K562 (cell line): ENCODE data around the gene MFAP3. TPM values are rescaled to one million over a fixed set of nuclear protein-coding genes. Genes with fewer than 3 reads are reported as not detected.
A peak's percentile ranks its signal among the peaks of the same experiment; 100 is the strongest.

Experiments used
- ATAC-seq: fragments of 200-7000 bp; cut with Tn5 transposase; 3 replicates; pipeline ENCODE4 v1.9.1; 2020; ENCODE audit warnings: moderate library complexity
- BruUV-seq: library from RNA; stranded (reverse); fragments of 400-500 nt; replicated peaks from 2 replicates; lab custom pipeline; 2021; lab: Mats Ljungman, UMichigan
- CTCF ChIA-PET: fragments of 300-600 bp; formaldehyde crosslinking; extraction: SDS; loops from one replicate; lab custom pipeline; 2021; ENCODE audit warnings: low intra/inter-chr PET ratio; lab: Yijun Ruan, JAX
- POLR2A ChIA-PET: fragments of 300-600, 350-650 bp; sonication (Branson Sonifier 250); formaldehyde crosslinking; extraction: SDS; loops from one replicate; lab custom pipeline; 2021; ENCODE audit warnings: antibody characterized with exemption, inconsistent platforms; lab: Yijun Ruan, JAX
- DNase-seq, 4 experiments: peaks; one replicate each; pipeline versions ENCODE4 v3.0.0 to v3.0.0-alpha.2; 2011 to 2018; ENCODE audit warnings: low spot score in 3 of 4, mixed read lengths in 3 of 4; ENCODE audit errors: extremely low read depth in 1 of 4
- FAIRE-seq: peaks from 2 replicates; lab custom pipeline; 2011; peaks lifted over from hg19 to GRCh38; lab: Jason Lieb, UNC
- H2AFZ ChIP-seq: 2 replicates; pipeline ENCODE4 v1.6.0; 2011; ENCODE audit warnings: low read depth, low read length, control low read depth, inconsistent platforms
- H3K27ac ChIP-seq: fragments of 200-600 bp; 3 replicates; pipeline ENCODE4 v1.8.0; 2011; ENCODE audit warnings: low read depth, mild to moderate bottlenecking, control low read depth, inconsistent platforms, low read length, moderate library complexity, mixed read lengths; ENCODE audit errors: extremely low read depth
- H3K27me3 ChIP-seq, 2 experiments: fragments of 300-600 bp in 1 of 2; 2 replicates in 1 of 2; 3 replicates in 1 of 2; pipeline versions ENCODE4 v1.6.0 to v1.8.0; 2011; ENCODE audit warnings: inconsistent platforms in 2 of 2, low read length in 2 of 2, mild to moderate bottlenecking in 1 of 2, mixed read lengths in 1 of 2, moderate library complexity in 1 of 2; ENCODE audit not compliant: control insufficient read depth in 2 of 2, insufficient read depth in 2 of 2
- H3K36me3 ChIP-seq: fragments of 300-600 bp; 3 replicates; pipeline ENCODE4 v1.8.0; 2011; ENCODE audit warnings: mild to moderate bottlenecking, low read length, inconsistent platforms; ENCODE audit not compliant: control insufficient read depth, insufficient read depth
- H3K4me1 ChIP-seq, 2 experiments: fragments of 200-600 bp in 1 of 2; replicated peaks in 1 of 2; 2 replicates in 1 of 2; 3 replicates in 1 of 2; pipeline versions ENCODE4 v1.5.1 to v1.8.0; 2011; ENCODE audit warnings: inconsistent platforms in 2 of 2, low read length in 2 of 2, mild to moderate bottlenecking in 1 of 2, mixed read lengths in 1 of 2, moderate library complexity in 1 of 2; ENCODE audit not compliant: control insufficient read depth in 2 of 2, insufficient read depth in 2 of 2
- H3K4me2 ChIP-seq: 2 replicates; pipeline ENCODE4 v1.6.1; 2011; ENCODE audit warnings: low read length, control low read depth, inconsistent platforms, mixed read lengths; ENCODE audit not compliant: insufficient read depth
- H3K4me3 ChIP-seq: fragments of 200-600 bp; sonication (generic), shearing (Covaris generic); 2 replicates; pipeline ENCODE4 v1.5.1; 2016; ENCODE audit warnings: control low read depth, inconsistent platforms
- H3K79me2 ChIP-seq: fragments of 200-600 bp; 3 replicates; pipeline ENCODE4 v1.8.0; 2011; ENCODE audit warnings: low read length, inconsistent platforms; ENCODE audit not compliant: control insufficient read depth, insufficient read depth
- H3K9ac ChIP-seq, 2 experiments: 2 replicates each; pipeline versions ENCODE4 v1.6.0 to v1.6.1; 2011; ENCODE audit warnings: low read depth in 2 of 2, low read length in 2 of 2, control low read depth in 1 of 2, inconsistent platforms in 1 of 2, mild to moderate bottlenecking in 1 of 2, mixed read lengths in 1 of 2; ENCODE audit not compliant: insufficient read depth in 1 of 2
- H3K9me1 ChIP-seq: one replicate; pipeline ENCODE4 v1.6.0; 2011; ENCODE audit warnings: inconsistent platforms, mild to moderate bottlenecking, low read length, moderate library complexity; ENCODE audit not compliant: control insufficient read depth, insufficient read depth
- H3K9me3 ChIP-seq: replicated peaks from 2 replicates; pipeline ENCODE4 v1.5.1; 2011; ENCODE audit warnings: low read depth, low read length, inconsistent platforms; ENCODE audit not compliant: control insufficient read depth, insufficient read depth
- H4K20me1 ChIP-seq: replicated peaks from 2 replicates; pipeline ENCODE4 v1.6.1; 2011; ENCODE audit warnings: low read length, inconsistent platforms, mixed read lengths; ENCODE audit not compliant: control insufficient read depth, insufficient read depth
- COPS2 ChIP-seq: fragments of 450-650 bp; conservative IDR thresholded peaks from 2 replicates; pipeline ENCODE4 v1.6.1; 2016; ENCODE audit warnings: mild to moderate bottlenecking, moderate library complexity
- DACH1 ChIP-seq: fragments of 450-650 bp; IDR thresholded peaks from 2 replicates; pipeline ENCODE4 v1.6.1; 2018; ENCODE audit not compliant: partially characterized antibody
- NFIC ChIP-seq: fragments of 450-650 bp; IDR thresholded peaks from 2 replicates; pipeline ENCODE4 v1.6.1; 2017; ENCODE audit warnings: mild to moderate bottlenecking, inconsistent platforms
- SLC30A9 ChIP-seq: fragments of 250-450 bp; sonication (Bioruptor Pico); IDR thresholded peaks from 2 replicates; pipeline ENCODE4 v1.8.0; 2022; ENCODE audit warnings: mild to moderate bottlenecking, moderate library complexity
- SMAD2 ChIP-seq: fragments of 150-350 bp; IDR thresholded peaks from 2 replicates; pipeline ENCODE4 v1.6.1; 2014; ENCODE audit warnings: low read depth, mild to moderate bottlenecking, low read length
- ZNF232 ChIP-seq: sonication (generic); formaldehyde crosslinking; IDR thresholded peaks from 2 replicates; pipeline ENCODE4 v1.8.0; 2022; ENCODE audit warnings: mild to moderate bottlenecking, missing genetic modification reagents
- WGBS: fragments of 100-300 bp; shearing (Covaris generic); methylation state at CpG from one replicate; pipeline ENCODE4 v1.1.6; 2016; ENCODE audit warnings: low coverage, mixed read lengths; ENCODE audit not compliant: insufficient coverage; ENCODE audit errors: missing lambda C conversion rate; 5-methylcytosine and 5-hydroxymethylcytosine counted together
- in situ Hi-C: fragments of 300-500 bp; cut with MboI; formaldehyde crosslinking; loops from 4 replicates; pipeline ENCODE4 v1.15.0; 2018; ENCODE audit warnings: inconsistent platforms, mixed read lengths
- intact Hi-C: fragments of 100-400 bp; cut with micrococcal nuclease; formaldehyde crosslinking; loops from 2 replicates; pipeline ENCODE4 v1.14.2; 2022
- polyA plus RNA-seq, 8 experiments: library from polyadenylated mRNA; depleted of rRNA in 4 of 8; stranded (reverse) in 5 of 8; unstranded in 3 of 8; fragments of >200 nt; fragmentation: Nextera tagmentation in 2 of 8; fragmentation: Illumina TruSeq in 1 of 8; extraction: Ambion mirVana in 2 of 8; extraction: Trizol in 1 of 8; gene quantifications; 2 replicates each; pipeline versions ENCODE4 v1.2.1 to v1.2.3, GENCODE V29; 2011 to 2014; ENCODE audit warnings: inconsistent platforms in 1 of 8, missing spikeins in 1 of 8
- total RNA-seq, 7 experiments: library from RNA; depleted of rRNA in 6 of 7; stranded (reverse); fragments of >200 nt in 6 of 7; fragmentation: Illumina TruSeq in 2 of 7; extraction: Trizol in 2 of 7; gene quantifications; 2 replicates each; pipeline versions ENCODE4 v1.2.1 to v1.2.3, GENCODE V29; 2011 to 2021; ENCODE audit warnings: low replicate concordance in 1 of 7
- TF ChIP-seq, protein P1 (sequence below): fragments of 250-450 bp; sonication (Bioruptor Pico); IDR thresholded peaks from 2 replicates; pipeline ENCODE4 v1.8.0; 2021; ENCODE audit warnings: moderate library complexity, mild to moderate bottlenecking, inconsistent platforms

The MFAP3 gene
- total and polyA plus RNA-seq, 9 of the 15 experiments (the other 6 are each of a cell fraction or from before 2014, with no cell fraction given): 9.5 to 39.1 (median 20.7) TPM

DNA sequence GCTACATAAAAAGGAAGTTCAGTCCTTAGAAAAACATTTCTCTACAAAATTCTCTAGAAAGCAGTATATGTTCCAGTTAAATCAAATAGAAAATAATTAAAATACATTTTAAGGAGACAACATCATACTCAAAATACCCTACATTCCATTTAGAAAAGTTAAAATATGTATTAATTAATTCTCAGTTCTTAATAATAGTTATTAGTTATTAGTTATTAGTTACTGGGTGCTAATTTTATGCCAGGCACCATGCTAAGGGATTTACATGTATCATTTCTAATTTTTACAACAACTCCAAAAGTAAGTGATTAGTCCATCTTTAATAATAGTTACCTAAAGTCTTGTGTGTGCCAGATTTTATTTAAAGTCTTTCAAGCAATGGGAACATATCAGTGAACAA lies 38.1 kb upstream of the MFAP3 start:
- H3K79me2 ChIP-seq: no peaks in the 10 kb centered on the region
- H3K9me3 ChIP-seq: no peaks in the 10 kb centered on the region
- no peaks in the 10 kb centered on the region for H3K9me1 ChIP-seq
- ATAC-seq: no peak
- POLR2A ChIA-PET: no interaction called here
- intact Hi-C loops (no loop called here), in situ Hi-C loops (no loop called here)
- H3K4me2 ChIP-seq: no peak overlapping the region
- DNase-seq: no peak
- H3K27ac ChIP-seq: no peak overlapping the region
- FAIRE-seq: no peak
- H2AFZ ChIP-seq: no peak overlapping the region
- H3K27me3 ChIP-seq: no peaks in the 10 kb centered on the region
- H3K36me3 ChIP-seq: peaks cover 3% of the 10 kb centered on the region; the same call in 2 of the 3 replicates
- TF ChIP-seq SMAD2 (no peak), DACH1 (peak; percentile 94), SLC30A9 (CRISPR knock-in tag) (no peak), ZNF232 (CRISPR knock-in tag) (peak; percentile 37; the same call in 1 of the 2 replicates)
- TF ChIP-seq, protein P1, sequence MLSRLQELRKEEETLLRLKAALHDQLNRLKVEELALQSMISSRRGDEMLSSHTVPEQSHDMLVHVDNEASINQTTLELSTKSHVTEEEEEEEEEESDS (CRISPR knock-in tag): no peak
- TF ChIP-seq, all 486 proteins: peak for 2
- no TSS peak for BruUV-seq
- Histone ChIP-seq H4K20me1 (no peaks in the 10 kb centered on the region), H3K4me3 (no peak overlapping the region), H3K4me1 (no peaks in the 10 kb centered on the region), H3K9ac (no peak overlapping the region)
- CTCF ChIA-PET: no interaction called here

DNA sequence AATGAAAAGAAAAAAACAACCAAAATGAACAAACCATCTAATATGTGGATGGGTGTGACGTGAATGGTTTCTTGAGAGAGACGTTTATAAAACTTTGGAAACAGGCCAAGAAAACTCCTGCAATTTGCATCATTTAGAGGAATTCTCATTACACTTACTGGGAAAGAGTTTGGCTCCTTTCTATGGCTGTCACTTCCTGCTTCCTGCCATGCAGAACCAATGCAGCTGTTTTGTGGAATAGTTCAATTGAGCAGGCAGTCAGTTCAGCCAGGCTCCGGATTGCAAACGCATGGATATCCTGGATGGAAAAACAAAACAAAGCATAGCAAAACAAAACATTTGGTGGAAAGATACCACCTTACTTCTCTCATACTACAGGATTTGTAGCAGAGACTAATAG lies 36.7 kb upstream of the MFAP3 start:
- Histone ChIP-seq H2AFZ (no peak overlapping the region), H3K9ac (no peak overlapping the region), H4K20me1 (no peaks in the 10 kb centered on the region), H3K9me1 (no peaks in the 10 kb centered on the region), H3K4me2 (no peak overlapping the region), H3K27me3 (no peaks in the 10 kb centered on the region), H3K36me3 (peaks cover 3% of the 10 kb centered on the region; the same call in 2 of the 3 replicates), H3K9me3 (no peaks in the 10 kb centered on the region), H3K79me2 (no peaks in the 10 kb centered on the region), H3K4me3 (no peak overlapping the region), H3K27ac (no peak overlapping the region), H3K4me1 (no peaks in the 10 kb centered on the region)
- FAIRE-seq: no peak
- no peak for DNase-seq
- BruUV-seq: no TSS peak
- intact Hi-C loops (no loop called here), in situ Hi-C loops (no loop called here)
- POLR2A ChIA-PET: no interaction called here
- ATAC-seq: no peak
- CTCF ChIA-PET: no interaction called here
- TF ChIP-seq NFIC (peak; percentile 29; the same call in 1 of the 2 replicates), COPS2 (no peak)
- WGBS: 77% methylated on average over 4 of the region's 4 CpGs
